T follicular helper cell (primary cell): ENCODE measurements around the gene PTTG1.
"Not testable (repeated sequence)": the region's sequence is repeated elsewhere in the genome, so short reads cannot be mapped to it uniquely, and the experiment has no call there.

Experiments used
- DNase-seq: peaks from one replicate; pipeline ENCODE4 v3.0.0-alpha.2; 2020; ENCODE audit warnings: low read depth

PTTG1 gene

GRCh38 chr5:160423099-160423498, 1.4 kb downstream of the PTTG1 start:
- DNase-seq, result no peak

GRCh38 chr5:160427607-160428006, 6.0 kb downstream of the PTTG1 start:
- DNase-seq, result no peak

GRCh38 chr5:160432196-160432595, 10.5 kb downstream of the PTTG1 start:
- DNase-seq, result no peak

- DNase-seq, result no peak
Observed at GRCh38 chr5:160432787-160433186, 11.1 kb downstream of the PTTG1 start.

GRCh38 chr5:160434022-160434531, 12.4 kb downstream of the PTTG1 start:
- no peak for DNase-seq

- no peak for DNase-seq
Observed at GRCh38 chr5:160435532-160435931, 13.9 kb downstream of the PTTG1 start.

- DNase-seq, result no peak
Observed at GRCh38 chr5:160436017-160436416, 14.4 kb downstream of the PTTG1 start.

- DNase-seq, result not testable (repeated sequence)
Observed at GRCh38 chr5:160436661-160437060, 15.0 kb downstream of the PTTG1 start.

GRCh38 chr5:160437271-160437670, 15.6 kb downstream of the PTTG1 start:
- no peak for DNase-seq

- peak; percentile 33 for DNase-seq
Observed at GRCh38 chr5:160438316-160439204, 16.9 kb downstream of the PTTG1 start.

GRCh38 chr5:160439205-160439600, 17.5 kb downstream of the PTTG1 start:
- peak; percentile 80 for DNase-seq

GRCh38 chr5:160441311-160441781, 19.7 kb downstream of the PTTG1 start:
- no peak for DNase-seq

GRCh38 chr5:160442824-160443431, 21.3 kb downstream of the PTTG1 start:
- DNase-seq, result no peak

GRCh38 chr5:160444407-160444806, 22.8 kb downstream of the PTTG1 start:
- DNase-seq, result no peak

- DNase-seq, result no peak
Observed at GRCh38 chr5:160445132-160445531, 23.5 kb downstream of the PTTG1 start.

GRCh38 chr5:160445751-160446150, 24.1 kb downstream of the PTTG1 start:
- no peak for DNase-seq

- no peak for DNase-seq
Observed at GRCh38 chr5:160448886-160449285, 27.2 kb downstream of the PTTG1 start.

GRCh38 chr5:160449458-160449857, 27.8 kb downstream of the PTTG1 start:
- DNase-seq, result no peak

GRCh38 chr5:160450164-160450932, 28.7 kb downstream of the PTTG1 start:
- DNase-seq, result no peak

GRCh38 chr5:160451281-160451680, 29.6 kb downstream of the PTTG1 start:
- DNase-seq, result no peak

GRCh38 chr5:160452036-160452435, 30.4 kb downstream of the PTTG1 start:
- DNase-seq, result no peak

GRCh38 chr5:160452795-160453194, 31.1 kb downstream of the PTTG1 start:
- no peak for DNase-seq
